LNCAP (cell line): ENCODE measurements around the gene EIPR1.

Experiments used
- CTCF ChIP-seq: fragments of 450-650 bp; IDR thresholded peaks from 2 replicates; pipeline ENCODE4 v1.5.1; 2017; ENCODE audit warnings: mild to moderate bottlenecking

Gene EIPR1

GRCh38 chr2:3338340-3338739 lies 39.3 kb downstream of the EIPR1 start:
- TF ChIP-seq CTCF, result no peak

- no peak for TF ChIP-seq CTCF
These were observed 40.8 kb downstream of the EIPR1 start for GRCh38 chr2:3336844-3337243.

- TF ChIP-seq CTCF, result no peak
These were observed 42.9 kb downstream of the EIPR1 start for GRCh38 chr2:3334392-3335345.

GRCh38 chr2:3332133-3332532 lies 45.5 kb downstream of the EIPR1 start:
- no peak for TF ChIP-seq CTCF

GRCh38 chr2:3329491-3329890 lies 48.1 kb downstream of the EIPR1 start:
- no peak for TF ChIP-seq CTCF

GRCh38 chr2:3326871-3327270 lies 50.7 kb downstream of the EIPR1 start:
- TF ChIP-seq CTCF, result no peak

GRCh38 chr2:3326182-3326537 lies 51.5 kb downstream of the EIPR1 start:
- TF ChIP-seq CTCF, result no peak
